COLO829 (cell line): ENCODE data around the gene TBX19.

ENCODE experiments used
- DNase-seq: peaks from one replicate; pipeline ENCODE4 v3.0.0; 2012; ENCODE audit warnings: low spot score

The TBX19 gene

DNA sequence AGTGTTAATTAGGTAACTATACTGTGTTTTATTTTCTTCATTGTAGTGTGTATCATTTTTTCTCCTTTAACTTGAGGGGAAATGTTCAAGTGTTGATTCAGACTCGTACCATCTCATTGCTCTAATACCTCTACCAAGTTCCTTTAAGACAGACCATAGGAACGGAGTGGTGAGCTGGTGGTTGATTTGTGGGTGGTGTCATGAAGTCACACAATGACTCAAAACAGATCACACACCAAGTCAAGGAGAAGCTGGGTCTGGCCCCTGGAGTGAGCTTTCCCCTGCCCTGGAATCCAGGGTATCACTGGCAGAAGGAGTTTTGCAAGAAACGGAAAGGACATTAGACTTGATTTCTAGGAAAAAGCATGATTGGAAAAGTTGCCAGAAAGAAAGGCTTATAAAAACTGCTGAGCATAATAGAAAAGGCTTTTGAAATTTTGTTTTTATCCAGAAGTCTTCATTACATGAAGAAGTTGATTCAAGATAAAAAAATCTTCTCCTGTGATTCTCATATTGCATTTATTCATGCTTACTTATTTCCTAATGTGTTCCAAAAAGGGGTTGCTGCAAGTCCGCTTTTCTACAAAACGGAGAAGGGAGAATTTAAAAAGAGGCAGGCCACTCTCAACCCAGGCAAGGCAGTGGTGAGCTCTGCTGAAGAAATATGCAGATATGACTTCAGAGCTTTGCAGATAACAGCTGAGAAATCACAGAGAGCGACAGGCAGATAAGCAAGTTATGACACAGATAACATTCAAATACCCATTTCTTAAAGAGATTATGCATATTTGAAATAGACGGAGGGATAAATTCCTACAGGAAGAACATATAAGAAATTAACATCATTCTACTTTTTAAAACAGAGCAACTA is 79.7 kb downstream of the TBX19 start:
- no peak for DNase-seq

GRCh38 chr1:168361252-168361651 is 80.6 kb downstream of the TBX19 start:
- no peak for DNase-seq

GRCh38 chr1:168362991-168363390 is 82.3 kb downstream of the TBX19 start:
- no peak for DNase-seq
